RCC 7860 (cell line): ENCODE data around the gene KIFAP3.
"Not testable (repeated sequence)": the region's sequence is repeated elsewhere in the genome, so short reads cannot be mapped to it uniquely, and the experiment has no call there.

Experiments
- DNase-seq: peaks from one replicate; pipeline ENCODE4 v3.0.0-alpha.2; 2015; ENCODE audit warnings: low spot score
- FAIRE-seq: peaks from 2 replicates; lab custom pipeline; 2012; peaks lifted over from hg19 to GRCh38; lab: Jason Lieb, UNC

KIFAP3 gene

GRCh38 chr1:169892176-169892926 is 182.1 kb downstream of the KIFAP3 start:
- no peak for DNase-seq

GRCh38 chr1:169891539-169891885 is 183.0 kb downstream of the KIFAP3 start:
- DNase-seq (no peak), FAIRE-seq (no peak)

More at GRCh38 chr1:169892176-169892926, 182.1 kb downstream of the KIFAP3 start:
- no peak for FAIRE-seq

GRCh38 chr1:169890761-169891538 is 183.5 kb downstream of the KIFAP3 start:
- DNase-seq = peak; percentile 26
- no peak for FAIRE-seq

- no peak for FAIRE-seq
These were observed 184.6 kb downstream of the KIFAP3 start for GRCh38 chr1:169889871-169890270.

GRCh38 chr1:169886931-169887330 is 187.6 kb downstream of the KIFAP3 start:
- DNase-seq (no peak), FAIRE-seq (no peak)

More at GRCh38 chr1:169889871-169890270, 184.6 kb downstream of the KIFAP3 start:
- DNase-seq = no peak

- no peak for DNase-seq
- no peak for FAIRE-seq
These were observed 188.1 kb downstream of the KIFAP3 start for GRCh38 chr1:169886422-169886821.

- DNase-seq = no peak
- no peak for FAIRE-seq
These were observed 189.3 kb downstream of the KIFAP3 start for GRCh38 chr1:169885207-169885606.

- no peak for DNase-seq
- FAIRE-seq = no peak
These were observed 189.9 kb downstream of the KIFAP3 start for GRCh38 chr1:169884634-169885033.

- FAIRE-seq (no peak), DNase-seq (no peak)
These were observed 192.4 kb downstream of the KIFAP3 start for GRCh38 chr1:169882039-169882511.

GRCh38 chr1:169879034-169879840 is 195.3 kb downstream of the KIFAP3 start:
- FAIRE-seq (no peak), DNase-seq (no peak)

- DNase-seq = no peak
- FAIRE-seq = no peak
These were observed 196.0 kb downstream of the KIFAP3 start for GRCh38 chr1:169878498-169878897.

- FAIRE-seq = no peak
- no peak for DNase-seq
These were observed 196.5 kb downstream of the KIFAP3 start for GRCh38 chr1:169877800-169878491.

GRCh38 chr1:169874229-169874628 is 200.3 kb downstream of the KIFAP3 start:
- no peak for FAIRE-seq

GRCh38 chr1:169873582-169874199 is 200.8 kb downstream of the KIFAP3 start:
- FAIRE-seq = no peak
- DNase-seq = no peak

More at GRCh38 chr1:169874229-169874628, 200.3 kb downstream of the KIFAP3 start:
- DNase-seq = no peak

- DNase-seq (no peak), FAIRE-seq (no peak)
These were observed 201.6 kb downstream of the KIFAP3 start for GRCh38 chr1:169872906-169873305.

- not testable (repeated sequence) for FAIRE-seq, DNase-seq
These were observed 202.5 kb downstream of the KIFAP3 start for GRCh38 chr1:169871988-169872387.
